Prostate gland (tissue), 2 donors: ENCODE results near the gene ETFB. TPM values are rescaled to one million over a fixed set of nuclear protein-coding genes. Genes with fewer than 3 reads are reported as not detected.
A peak's percentile ranks its signal among the peaks of the same experiment; 100 is the strongest.

ENCODE experiments used
- DNase-seq: peaks from one replicate; pipeline ENCODE4 v3.0.0-alpha.2; 2019; ENCODE audit warnings: low spot score
- H3K27ac ChIP-seq, 2 donors: fragments of 200-600 bp; sonication (generic); 2 replicates each; pipeline ENCODE4 v1.5.1; 2017 to 2019
- H3K27me3 ChIP-seq: fragments of 200-600 bp; sonication (generic); replicated peaks from 2 replicates; pipeline ENCODE4 v1.5.1; 2019; ENCODE audit not compliant: insufficient read depth
- H3K36me3 ChIP-seq, 2 donors: fragments of 200-600 bp; sonication (generic); 1 replicate in 1 of 2; 2 replicates in 1 of 2; pipeline versions ENCODE4 v1.5.1 to v1.8.1; 2017 to 2019
- H3K4me1 ChIP-seq: fragments of 200-600 bp; sonication (generic); replicated peaks from 2 replicates; pipeline ENCODE4 v1.5.1; 2019
- H3K4me3 ChIP-seq, 2 donors: fragments of 200-600 bp; sonication (generic); 2 replicates each; pipeline ENCODE4 v1.5.1; 2017 to 2019
- H3K9me3 ChIP-seq: fragments of 200-600 bp; sonication (generic); 2 replicates; pipeline ENCODE4 v1.5.1; 2017
- CTCF ChIP-seq, 4 experiments: fragments of 200-600 bp in 2 of 4; fragments of 450-650 bp in 2 of 4; sonication (generic) in 2 of 4; IDR thresholded peaks; 1 replicate in 3 of 4; 2 replicates in 1 of 4; pipeline ENCODE4 v1.5.1; 2016 to 2019; ENCODE audit warnings: antibody characterized with exemption in 4 of 4, mild to moderate bottlenecking in 2 of 4, moderate library complexity in 2 of 4
- POLR2A ChIP-seq: fragments of 450-650 bp; IDR thresholded peaks from one replicate; pipeline ENCODE4 v1.6.1; 2016; ENCODE audit warnings: antibody characterized with exemption, mild to moderate bottlenecking
- POLR2AphosphoS5 ChIP-seq: sonication (generic); formaldehyde crosslinking; IDR thresholded peaks from one replicate; pipeline ENCODE4 v1.6.1; 2017; ENCODE audit warnings: antibody characterized with exemption
- WGBS: methylation state at CpG from one replicate; pipeline ENCODE4 v1.1.5; 2018; 5-methylcytosine and 5-hydroxymethylcytosine counted together
- intact Hi-C: fragments of 100-400 bp; cut with DNase I; formaldehyde crosslinking; loops from one replicate; pipeline ENCODE4 v1.14.2; 2022
- total RNA-seq, 2 donors: library from RNA; depleted of rRNA; stranded (reverse); fragments of >200 nt; gene quantifications; one replicate each; pipeline ENCODE4 v1.1.0, GENCODE V29; 2016

The ETFB gene
- total RNA-seq, 2 donors from 2014 or later = 82.8 to 118 TPM

- no peak overlapping the region for H3K27ac ChIP-seq
- intact Hi-C loops = no loop called here
- no peaks in the 10 kb centered on the region for H3K4me1 ChIP-seq
- no peak overlapping the region for H3K4me3 ChIP-seq
- TF ChIP-seq POLR2A (no peak), POLR2AphosphoS5 (no peak), CTCF (IDR thresholded peaks at IDR 0.05) (no peak)
- no peak for DNase-seq
- WGBS = 97% methylated on average over 9 of the region's 9 CpGs
- H3K9me3 ChIP-seq = no peaks in the 10 kb centered on the region
- H3K36me3 ChIP-seq = no peaks in the 10 kb centered on the region
- H3K27me3 ChIP-seq = no peaks in the 10 kb centered on the region
Measured at GRCh38 chr19:51345076-51345620, 21.0 kb downstream of the ETFB start.

- TF ChIP-seq POLR2A (no peak), POLR2AphosphoS5 (no peak), CTCF (IDR thresholded peaks at IDR 0.05) (no peak)
- H3K27me3 ChIP-seq = no peaks in the 10 kb centered on the region
- intact Hi-C loops = no loop called here
- no peak overlapping the region for H3K27ac ChIP-seq
- WGBS = 42% methylated on average over 9 of the region's 9 CpGs
- no peaks in the 10 kb centered on the region for H3K36me3 ChIP-seq
- no peaks in the 10 kb centered on the region for H3K9me3 ChIP-seq
- no peaks in the 10 kb centered on the region for H3K4me1 ChIP-seq
- H3K4me3 ChIP-seq = no peak overlapping the region
- DNase-seq = no peak
Measured at GRCh38 chr19:51342631-51343569, 23.3 kb downstream of the ETFB start.

GRCh38 chr19:51341976-51342580, 24.1 kb downstream of the ETFB start, which contains the start of gene VSIG10L:
Gene VSIG10L (minus strand): TSS chr19:51342139. CDS start chr19:51342124, 15 bp downstream.
- TF ChIP-seq CTCF (IDR thresholded peaks at IDR 0.05) (no peak), POLR2AphosphoS5 (peak; percentile 31)
- no peak within 1 kb of the TSS for H3K4me3 ChIP-seq
- H3K27me3 ChIP-seq = no peaks in the 10 kb centered on the region
- no peak within 1 kb of the TSS for H3K27ac ChIP-seq
- intact Hi-C loops = loop anchor here (2.0 kb wide), 1 partner anchor 25 kb away; the partner anchor contains the start of gene ETFB
- H3K9me3 ChIP-seq = no peaks in the 10 kb centered on the region
- H3K4me1 ChIP-seq = no peaks in the 10 kb centered on the region
- peak; percentile 29 for DNase-seq
- no peaks in the 10 kb centered on the region for H3K36me3 ChIP-seq
- 50% methylated on average over 3 of the region's 3 CpGs for WGBS

- intact Hi-C loops = loop anchor here (2.0 kb wide), 1 partner anchor 26 kb away; the partner anchor contains the start of gene ETFB
- WGBS = 93% methylated on average over 14 of the region's 18 CpGs
- no peaks in the 10 kb centered on the region for H3K4me1 ChIP-seq
- no peak overlapping the region for H3K27ac ChIP-seq
- no peaks in the 10 kb centered on the region for H3K36me3 ChIP-seq
- DNase-seq = no peak
- H3K9me3 ChIP-seq = no peaks in the 10 kb centered on the region
- no peaks in the 10 kb centered on the region for H3K27me3 ChIP-seq
- no peak overlapping the region for H3K4me3 ChIP-seq
- TF ChIP-seq POLR2A = no peak
- TF ChIP-seq CTCF (IDR thresholded peaks at IDR 0.05) = no peak
Measured at GRCh38 chr19:51341066-51341465, 25.1 kb downstream of the ETFB start.
